HTERT RPE-1 (cell line): ENCODE results near the gene SMIM1.

ENCODE experiments used
- in situ Hi-C: fragments of 300-500 bp; cut with MboI; formaldehyde crosslinking; loops from 4 replicates; pipeline ENCODE4 v1.14.3; 2020; ENCODE audit warnings: low sequenced_read_pairs

Gene SMIM1

GRCh38 chr1:3753656-3754454 is 18.7 kb upstream of the SMIM1 start:
- in situ Hi-C loops, result no loop called here

DNA sequence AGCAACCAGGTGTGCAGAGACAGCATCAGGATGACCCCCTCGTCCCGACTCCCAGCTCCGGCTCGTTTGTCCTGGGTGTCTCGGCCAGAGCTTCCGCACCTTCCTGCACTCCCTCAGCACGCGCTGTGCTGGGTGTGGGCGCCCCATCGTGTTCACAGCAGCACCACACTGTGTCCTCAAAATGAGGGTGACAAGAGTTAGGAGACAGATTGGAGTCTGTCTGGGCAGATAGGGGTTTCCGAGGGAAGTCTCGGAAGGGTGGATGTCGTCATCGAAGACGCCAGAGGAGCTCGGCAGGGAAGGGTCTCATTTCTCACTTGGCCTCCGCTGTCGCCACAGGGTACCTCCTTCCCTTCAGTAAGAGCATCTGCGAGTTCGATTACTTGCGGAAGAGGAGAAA is 16.2 kb upstream of the SMIM1 start:
- in situ Hi-C loops, result no loop called here

DNA sequence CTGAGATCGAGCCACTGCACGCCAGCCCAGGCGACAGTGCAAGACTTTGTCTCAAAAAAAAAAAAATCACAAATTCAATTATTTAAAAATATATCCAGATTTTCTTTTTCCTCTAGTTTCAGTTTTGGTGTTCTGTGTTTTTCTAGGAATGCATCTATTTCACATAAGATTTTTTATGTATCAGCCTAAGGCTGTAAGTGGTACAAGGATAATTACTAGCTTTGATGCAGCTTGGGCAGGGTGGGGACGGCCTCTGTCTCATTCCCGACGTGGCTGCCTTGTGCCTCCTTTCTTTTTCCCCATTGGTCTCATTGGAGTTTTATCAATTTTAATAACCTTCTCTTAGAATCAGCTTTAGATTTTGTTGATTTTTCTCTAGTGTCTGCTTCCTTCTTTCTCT is 13.4 kb upstream of the SMIM1 start:
- in situ Hi-C loops, result no loop called here

GRCh38 chr1:3759796-3760195 is 12.8 kb upstream of the SMIM1 start:
- in situ Hi-C loops, result no loop called here

GRCh38 chr1:3761296-3762010 is 11.1 kb upstream of the SMIM1 start:
- in situ Hi-C loops, result no loop called here

DNA sequence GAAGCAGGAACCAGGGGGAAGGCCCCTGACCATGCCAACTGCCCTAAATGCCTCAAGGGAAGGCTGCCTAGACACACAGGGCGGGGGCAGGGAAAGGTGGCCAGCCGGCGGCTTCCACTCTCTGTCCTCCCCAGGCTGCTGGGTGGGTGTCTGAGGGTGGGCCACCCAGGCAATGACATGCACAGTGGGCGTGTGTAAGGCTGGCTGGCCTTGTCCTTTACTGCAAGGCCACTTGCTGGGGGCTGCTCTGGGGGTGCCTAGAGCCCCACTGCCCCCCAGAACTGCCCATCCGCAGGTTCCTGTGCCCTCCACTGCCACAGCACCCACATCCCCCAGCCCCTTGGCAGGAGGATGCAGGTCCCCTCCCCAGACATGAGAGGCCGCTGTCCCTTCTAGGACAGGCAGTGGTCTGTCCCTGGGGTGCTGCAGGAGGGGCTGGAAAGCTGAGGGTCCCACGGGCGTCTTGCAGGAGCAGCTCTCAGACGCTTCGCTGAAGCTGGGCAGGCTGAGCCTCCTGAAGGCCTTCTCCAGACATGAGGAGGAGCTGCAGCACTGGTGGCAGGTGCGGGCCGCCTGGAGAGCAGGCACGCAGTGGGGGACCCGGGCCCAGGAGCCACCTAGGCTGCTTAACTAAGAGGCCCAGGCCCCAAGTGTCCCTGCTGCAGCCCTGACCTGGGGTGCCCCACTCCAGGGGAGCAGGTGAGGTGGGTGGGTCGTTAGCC is 10.2 kb upstream of the SMIM1 start:
- in situ Hi-C loops, result no loop called here

DNA sequence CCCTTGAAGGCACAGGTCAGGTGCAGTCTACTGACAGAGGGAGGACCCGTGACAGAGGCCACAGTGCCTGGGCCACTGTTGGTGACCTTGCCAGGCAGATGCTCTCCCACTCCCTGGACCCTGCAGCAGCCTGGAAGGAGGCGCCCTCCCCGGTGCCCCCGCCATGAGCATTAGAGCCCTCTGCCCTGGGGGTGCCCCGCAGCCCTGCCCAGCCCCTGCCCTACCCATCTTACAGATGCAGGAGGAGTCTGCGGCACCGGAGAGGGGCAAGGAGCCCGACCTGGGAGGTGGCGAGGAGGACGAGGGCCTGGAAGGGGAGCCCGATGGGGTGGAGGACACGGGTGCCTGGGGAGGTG is 9.7 kb upstream of the SMIM1 start:
- in situ Hi-C loops, result no loop called here

GRCh38 chr1:3763351-3764125 is 9.0 kb upstream of the SMIM1 start:
- in situ Hi-C loops, result no loop called here

- in situ Hi-C loops, result no loop called here
Observed at GRCh38 chr1:3767328-3767925, 5.1 kb upstream of the SMIM1 start.

DNA sequence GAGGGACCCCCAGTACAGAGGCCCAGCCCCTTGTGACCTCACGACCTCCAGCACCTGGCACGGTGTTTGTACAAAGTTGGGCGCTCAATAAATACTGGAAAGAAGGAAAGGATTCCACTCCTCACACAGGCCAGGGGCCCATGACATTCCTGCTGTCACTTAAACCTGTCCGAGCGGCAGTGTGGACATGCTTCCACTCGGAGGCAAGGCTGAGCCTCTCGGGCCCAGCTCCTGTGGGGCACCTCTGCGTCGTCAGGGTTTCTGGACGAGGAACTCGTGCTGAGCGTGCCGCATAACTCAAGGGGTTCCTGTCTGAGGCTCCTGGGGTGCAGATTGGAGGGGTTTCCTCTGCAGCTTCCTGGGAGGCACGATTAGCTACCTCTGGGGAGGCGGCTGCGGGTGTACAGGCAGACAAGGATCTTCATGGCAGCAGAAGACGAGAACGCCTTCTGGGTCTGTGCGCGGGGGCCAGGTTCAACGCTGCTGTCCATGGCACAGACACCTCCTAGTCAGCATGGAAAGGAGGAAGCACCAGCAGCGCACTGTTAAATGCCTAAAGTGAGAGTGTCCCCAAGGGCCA is 3.6 kb upstream of the SMIM1 start:
- in situ Hi-C loops, result no loop called here

GRCh38 chr1:3770047-3770765 is 2.3 kb upstream of the SMIM1 start:
- in situ Hi-C loops, result no loop called here

GRCh38 chr1:3771108-3772026 is 1.2 kb upstream of the SMIM1 start:
- in situ Hi-C loops, result no loop called here

DNA sequence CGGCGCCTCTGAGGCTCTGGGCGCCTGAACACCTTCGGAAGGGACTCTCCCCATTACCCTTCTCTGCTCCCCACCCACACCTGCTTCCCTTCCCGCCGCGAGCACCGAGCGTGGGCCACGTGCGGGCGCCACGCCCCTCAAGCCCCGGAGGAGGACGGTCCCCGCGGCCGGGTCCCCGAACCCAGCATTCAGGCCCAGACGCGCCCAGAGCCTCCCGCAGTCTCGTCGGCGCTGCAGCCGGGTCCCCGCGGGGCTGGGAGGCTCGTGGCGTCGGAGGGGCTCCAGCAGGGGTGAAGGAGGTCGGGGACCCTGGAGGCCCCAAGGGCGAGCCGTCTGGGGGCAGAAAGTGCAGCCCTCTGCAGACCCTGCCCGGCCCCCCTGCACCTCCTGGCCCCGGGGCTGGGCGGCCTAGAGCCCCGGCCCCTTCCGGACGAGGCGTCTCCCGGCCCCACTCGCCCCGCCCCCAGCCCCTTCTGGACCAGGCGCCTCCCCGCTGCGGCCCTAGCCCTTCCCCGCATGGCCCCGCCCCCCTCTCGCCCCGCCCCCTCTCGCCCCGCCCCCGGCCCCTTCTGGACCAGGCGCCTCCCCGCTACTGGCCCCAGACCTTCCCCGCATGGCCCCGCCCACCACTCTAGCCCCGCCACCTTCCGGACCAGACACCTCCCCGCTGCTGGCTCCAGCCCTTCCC is 378 bp upstream of the SMIM1 start:
- in situ Hi-C loops, result no loop called here

DNA sequence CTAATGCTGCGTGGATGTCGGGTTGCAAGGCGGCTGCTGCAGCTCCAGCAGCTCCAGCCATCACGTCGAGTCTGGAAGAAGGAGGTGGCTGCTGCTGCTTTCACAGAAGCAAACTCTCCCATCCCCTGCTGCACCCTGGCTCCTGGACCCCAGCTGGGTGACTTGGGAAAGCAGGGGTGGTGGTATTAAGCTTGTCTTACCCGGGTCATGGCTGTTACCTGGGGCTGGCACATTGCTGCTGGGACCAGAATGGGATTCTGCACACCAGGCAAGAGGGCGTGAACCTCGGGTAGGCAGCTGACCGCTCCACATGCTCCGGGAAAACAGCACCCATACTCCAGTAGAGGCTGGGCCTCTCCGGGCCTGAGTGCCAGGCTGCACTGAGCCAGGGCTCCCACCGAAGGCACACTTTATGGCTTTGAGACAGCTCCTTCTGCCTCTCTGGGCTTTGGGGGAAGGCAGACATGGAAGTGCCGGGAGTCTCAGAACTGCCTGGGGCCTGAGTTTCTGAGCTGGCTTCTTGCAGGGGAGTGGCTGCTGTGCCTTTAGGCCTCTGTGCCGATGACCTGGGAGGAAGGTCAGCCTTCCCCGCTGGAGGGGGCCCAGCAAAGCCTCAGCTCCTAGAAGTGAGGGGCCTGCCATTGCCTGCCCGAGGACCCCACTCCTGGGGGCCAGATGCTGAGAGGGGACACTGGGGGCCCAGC is 1.2 kb downstream of the SMIM1 start:
- in situ Hi-C loops, result no loop called here

DNA sequence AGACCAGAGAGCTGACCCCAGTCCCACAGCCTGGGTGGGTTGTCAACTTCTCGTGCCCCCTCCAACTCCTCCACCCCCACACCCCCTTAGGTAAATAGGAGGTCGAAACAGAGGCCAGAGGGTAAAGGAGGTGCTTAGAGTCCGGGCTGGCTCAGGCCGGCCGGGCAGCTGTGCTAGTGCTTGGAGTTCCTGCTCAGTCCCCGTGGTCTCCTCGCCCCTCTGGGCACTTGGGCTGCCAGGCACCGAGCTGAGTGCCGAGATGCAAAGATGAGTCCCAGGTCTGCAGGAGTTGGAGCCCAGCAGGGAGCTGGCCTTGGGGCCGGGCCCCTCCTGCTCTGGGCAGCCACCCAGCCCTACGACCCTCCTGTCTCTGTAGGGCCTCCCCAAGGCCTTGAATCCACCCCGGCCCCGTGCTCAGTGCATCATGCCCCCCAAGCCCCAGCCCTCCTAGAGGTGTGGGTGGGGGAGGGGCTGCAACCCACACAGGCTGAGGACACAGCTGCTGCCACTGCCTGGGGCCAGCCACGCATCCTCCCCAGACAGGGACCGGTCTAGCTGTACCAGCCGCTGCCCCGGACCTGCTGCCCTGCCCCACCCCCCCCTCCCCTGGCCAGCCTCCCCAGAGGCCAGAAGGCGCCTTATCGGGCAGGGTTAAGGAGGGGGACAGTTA is 1.9 kb downstream of the SMIM1 start:
- in situ Hi-C loops, result no loop called here

GRCh38 chr1:3774946-3775489 is 2.5 kb downstream of the SMIM1 start:
- in situ Hi-C loops, result no loop called here
